Cardiac muscle cell (in vitro differentiated cells and primary cell): ENCODE results near the gene RGP1. TPM values are rescaled to one million over a fixed set of nuclear protein-coding genes. Genes with fewer than 3 reads are reported as not detected.
A peak's percentile ranks its signal among the peaks of the same experiment; 100 is the strongest.

ENCODE experiments used
- DNase-seq, 2 donors: peaks; one replicate each; pipeline versions ENCODE4 v3.0.0 to v3.0.0-alpha.2; 2010 to 2017; ENCODE audit warnings: low read depth in 1 of 2, low spot score in 1 of 2
- H3K27ac ChIP-seq: fragments of 200-600 bp; sonication (generic); 2 replicates; pipeline ENCODE4 v1.5.1; 2016
- H3K27me3 ChIP-seq: fragments of 200-600 bp; sonication (generic); 2 replicates; pipeline ENCODE4 v1.6.0; 2016; ENCODE audit warnings: control low read depth
- H3K36me3 ChIP-seq: fragments of 200-600 bp; sonication (generic); 2 replicates; pipeline ENCODE4 v1.5.1; 2016; ENCODE audit warnings: control low read depth
- H3K4me1 ChIP-seq: fragments of 200-600 bp; sonication (generic); 2 replicates; pipeline ENCODE4 v1.8.1; 2017; ENCODE audit warnings: low read depth, mild to moderate bottlenecking, mixed run types
- H3K4me3 ChIP-seq: fragments of 200-600 bp; sonication (generic); 2 replicates; pipeline ENCODE4 v1.5.1; 2016; ENCODE audit warnings: mild to moderate bottlenecking
- H3K9me3 ChIP-seq: fragments of 200-600 bp; sonication (generic); 2 replicates; pipeline ENCODE4 v1.5.1; 2017; ENCODE audit warnings: low read depth, mild to moderate bottlenecking, control low read depth
- CTCF ChIP-seq: IDR thresholded peaks from 2 replicates; pipeline ENCODE4 v1.5.1; 2012; ENCODE audit warnings: low read depth, mild to moderate bottlenecking, low read length
- polyA plus RNA-seq: library from polyadenylated mRNA; unstranded; fragments of >200 nt; fragmentation: Nextera tagmentation; extraction: Ambion mirVana; gene quantifications from 2 replicates; pipeline ENCODE4 v1.2.1, GENCODE V29; 2016
- total RNA-seq: library from RNA; depleted of rRNA; stranded (reverse); fragments of >200 nt; gene quantifications from 2 replicates; pipeline ENCODE4 v1.2.3, GENCODE V29; 2016

RGP1 gene
- total and polyA plus RNA-seq, 2 experiments from 2014 or later = 17.9 to 30.4 TPM

GRCh38 chr9:35774907-35775635 lies 26.0 kb downstream of the RGP1 start:
- Histone ChIP-seq H3K27me3 (no peaks in the 10 kb centered on the region), H3K4me3 (no peak overlapping the region), H3K36me3 (no peaks in the 10 kb centered on the region), H3K9me3 (no peaks in the 10 kb centered on the region), H3K27ac (peak overlapping the region; percentile 51), H3K4me1 (peaks cover 6% of the 10 kb centered on the region)
- TF ChIP-seq CTCF = no peak
- DNase-seq = peak in 1 of 2 donors; percentile 24

GRCh38 chr9:35776018-35776417 lies 26.9 kb downstream of the RGP1 start:
- DNase-seq = no peak
- Histone ChIP-seq H3K27ac (no peak overlapping the region), H3K36me3 (no peaks in the 10 kb centered on the region), H3K4me3 (no peak overlapping the region), H3K4me1 (peaks cover 6% of the 10 kb centered on the region), H3K27me3 (no peaks in the 10 kb centered on the region), H3K9me3 (no peaks in the 10 kb centered on the region)
- TF ChIP-seq CTCF = no peak

- no peak overlapping the region for H3K27ac ChIP-seq
- H3K4me1 ChIP-seq = peaks cover 6% of the 10 kb centered on the region
- no peaks in the 10 kb centered on the region for H3K27me3 ChIP-seq
- H3K9me3 ChIP-seq = no peaks in the 10 kb centered on the region
- no peak overlapping the region for H3K4me3 ChIP-seq
- TF ChIP-seq CTCF = no peak
- DNase-seq = no peak
- no peaks in the 10 kb centered on the region for H3K36me3 ChIP-seq
These were observed 29.4 kb downstream of the RGP1 start for GRCh38 chr9:35778496-35778895.

GRCh38 chr9:35781066-35781465 lies 32.0 kb downstream of the RGP1 start:
- no peak overlapping the region for H3K27ac ChIP-seq
- no peak for DNase-seq
- H3K9me3 ChIP-seq = no peaks in the 10 kb centered on the region
- H3K4me3 ChIP-seq = no peak overlapping the region
- H3K36me3 ChIP-seq = no peaks in the 10 kb centered on the region
- H3K27me3 ChIP-seq = no peaks in the 10 kb centered on the region
- no peak for TF ChIP-seq CTCF
- H3K4me1 ChIP-seq = no peaks in the 10 kb centered on the region

- no peaks in the 10 kb centered on the region for H3K9me3 ChIP-seq
- H3K36me3 ChIP-seq = no peaks in the 10 kb centered on the region
- no peak overlapping the region for H3K27ac ChIP-seq
- no peak for TF ChIP-seq CTCF
- DNase-seq = no peak
- no peak overlapping the region for H3K4me3 ChIP-seq
- H3K4me1 ChIP-seq = no peaks in the 10 kb centered on the region
- no peaks in the 10 kb centered on the region for H3K27me3 ChIP-seq
These were observed 34.3 kb downstream of the RGP1 start for GRCh38 chr9:35783418-35783817.

GRCh38 chr9:35789541-35789940 lies 40.5 kb downstream of the RGP1 start:
- H3K9me3 ChIP-seq = no peaks in the 10 kb centered on the region
- H3K4me1 ChIP-seq = peaks cover 17% of the 10 kb centered on the region
- H3K4me3 ChIP-seq = no peak overlapping the region
- H3K36me3 ChIP-seq = no peaks in the 10 kb centered on the region
- H3K27ac ChIP-seq = no peak overlapping the region
- H3K27me3 ChIP-seq = no peaks in the 10 kb centered on the region
- TF ChIP-seq CTCF = no peak
- no peak for DNase-seq
